ENCODE measurements around the gene PFN3. TPM values are rescaled to one million over a fixed set of nuclear protein-coding genes. Genes with fewer than 3 reads are reported as not detected.

PFN3 gene
- polyA plus RNA-seq, 1 donor from 2014 or later = not detected

DNA sequence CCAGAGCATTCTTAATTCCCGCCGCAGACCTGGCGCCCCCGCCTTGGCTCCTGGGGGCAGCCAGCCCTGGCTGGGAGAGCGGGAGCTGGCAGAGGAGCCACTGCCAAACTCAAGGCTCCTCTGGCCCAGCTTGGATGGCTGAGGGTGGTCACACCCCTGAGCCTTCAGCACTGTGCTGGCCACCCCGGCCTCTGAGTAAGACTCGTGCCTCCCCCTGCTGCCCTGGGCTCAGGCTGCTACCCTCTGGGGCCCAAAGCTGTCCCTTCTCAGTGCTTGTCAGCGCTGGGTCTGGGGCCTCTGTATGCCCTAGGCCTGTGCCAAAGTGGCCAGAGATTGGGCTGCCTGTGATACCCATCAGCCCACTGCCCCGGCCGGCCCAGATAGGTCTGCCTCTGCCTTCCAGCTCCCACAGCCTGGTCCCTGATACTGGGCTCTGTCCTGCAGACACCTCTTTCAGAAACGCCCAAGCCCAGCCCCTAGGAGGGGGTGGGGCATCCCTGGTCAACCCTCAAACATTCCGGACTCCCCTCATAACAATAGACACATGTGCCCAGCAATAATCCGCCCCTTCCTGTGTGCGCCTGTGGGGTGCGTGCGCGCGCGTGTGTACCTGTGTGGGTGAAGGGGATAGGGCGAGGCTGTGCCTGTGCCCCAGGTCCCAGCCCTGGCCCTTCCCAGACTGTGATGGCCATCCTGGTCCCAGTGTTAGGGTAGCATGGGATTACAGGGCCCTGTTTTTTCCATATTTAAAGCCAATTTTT is 41.8 kb upstream of the PFN3 start:
- H3K4me3 Mint-ChIP-seq = peak overlapping the region in 2 of 4 donors; percentile 30 to 36
- no peaks in the 10 kb centered on the region for H3K27me3 Mint-ChIP-seq
- peak overlapping the region; percentile 16 to 99 (median 73) for H3K27ac Mint-ChIP-seq
- H3K4me1 Mint-ChIP-seq = peaks cover 18 to 27% (median 25%) of the 10 kb centered on the region in 3 donors
- no peaks in the 10 kb centered on the region for H3K9me3 Mint-ChIP-seq
- H3K36me3 Mint-ChIP-seq = peaks cover 7% of the 10 kb centered on the region

GRCh38 chr5:177440990-177441780 is 40.7 kb upstream of the PFN3 start:
- Mint-ChIP-seq H3K4me3 (peak overlapping the region in 2 of 4 donors; percentile 32 to 52), H3K36me3 (peaks cover 7% of the 10 kb centered on the region)

GRCh38 chr5:177440211-177440989 is 39.9 kb upstream of the PFN3 start:
- Mint-ChIP-seq H3K4me3 (no peak overlapping the region), H3K27ac (peak overlapping the region in 2 of 3 donors; percentile 81 to 87), H3K27me3 (no peaks in the 10 kb centered on the region), H3K36me3 (peaks cover 7% of the 10 kb centered on the region), H3K4me1 (peaks cover 13 to 22% (median 17%) of the 10 kb centered on the region in 3 donors), H3K9me3 (no peaks in the 10 kb centered on the region)

More at GRCh38 chr5:177440990-177441780, 40.7 kb upstream of the PFN3 start:
- Mint-ChIP-seq H3K9me3 (no peaks in the 10 kb centered on the region), H3K27me3 (no peaks in the 10 kb centered on the region), H3K27ac (peak overlapping the region in 2 of 3 donors; percentile 27 to 58), H3K4me1 (peaks cover 20 to 28% (median 25%) of the 10 kb centered on the region in 3 donors)

DNA sequence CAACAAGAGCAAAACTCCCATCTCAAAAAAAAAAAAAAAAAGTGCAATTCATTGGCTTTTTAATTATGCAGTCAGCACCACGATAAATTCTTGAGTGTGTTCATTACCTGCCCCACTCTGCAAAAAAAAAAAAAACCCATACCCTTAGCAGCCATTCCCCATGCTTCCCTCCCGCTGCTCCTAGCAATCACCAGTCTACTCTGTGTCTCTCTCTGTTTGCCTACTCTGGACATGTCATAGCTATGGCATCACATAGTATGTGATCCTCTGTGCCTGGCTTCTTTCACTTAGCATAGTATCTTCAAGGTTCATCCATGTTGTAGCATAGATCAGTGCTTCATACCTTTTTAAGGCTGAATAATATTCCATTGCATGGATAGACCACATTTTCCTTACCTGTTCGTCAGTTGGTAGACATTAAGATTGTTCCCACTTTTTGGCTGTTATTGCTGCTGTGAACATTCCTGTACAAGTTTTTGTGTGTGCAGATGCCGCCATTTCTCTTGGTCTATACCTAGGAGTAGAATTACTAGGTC is 39.1 kb upstream of the PFN3 start:
- Mint-ChIP-seq H3K4me1 (peaks cover 7 to 14% (median 9%) of the 10 kb centered on the region in 3 donors), H3K4me3 (no peak overlapping the region)

GRCh38 chr5:177438468-177438867 is 38.0 kb upstream of the PFN3 start:
- H3K4me3 Mint-ChIP-seq = peak overlapping the region in 1 of 4 donors; percentile 65
- peak overlapping the region in 2 of 3 donors; percentile 87 to 88 for H3K27ac Mint-ChIP-seq
- H3K27me3 Mint-ChIP-seq = no peaks in the 10 kb centered on the region
- H3K9me3 Mint-ChIP-seq = no peaks in the 10 kb centered on the region
- peaks cover 4 to 15% (median 6%) of the 10 kb centered on the region in 3 donors for H3K4me1 Mint-ChIP-seq
- H3K36me3 Mint-ChIP-seq = peaks cover 7% of the 10 kb centered on the region

More for the DNA sequence above, 39.1 kb upstream of the PFN3 start:
- Mint-ChIP-seq H3K36me3 (peaks cover 7% of the 10 kb centered on the region), H3K27me3 (no peaks in the 10 kb centered on the region), H3K27ac (peak overlapping the region in 1 of 3 donors; percentile 87), H3K9me3 (no peaks in the 10 kb centered on the region)

DNA sequence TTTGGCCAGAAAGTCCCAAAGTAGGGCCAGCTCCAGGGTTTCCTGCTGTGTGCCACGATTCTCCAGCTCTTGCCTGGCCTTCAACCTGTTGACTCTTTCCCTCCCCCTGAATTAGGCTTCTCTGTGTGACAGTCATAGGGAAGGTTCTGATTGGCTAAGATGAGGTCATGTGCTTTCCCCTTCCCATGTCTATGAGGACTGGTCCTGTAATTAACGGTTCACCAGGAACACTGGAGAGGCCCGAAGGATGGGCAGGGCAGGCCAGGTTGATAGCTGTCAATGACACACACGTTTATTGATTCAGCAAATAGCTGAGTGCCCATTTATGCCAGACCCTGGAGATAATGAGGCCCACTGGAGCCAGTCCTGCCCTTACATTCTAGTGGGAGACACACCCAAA is 37.2 kb upstream of the PFN3 start:
- H3K9me3 Mint-ChIP-seq = no peaks in the 10 kb centered on the region
- peaks cover 4 to 20% (median 6%) of the 10 kb centered on the region in 3 donors for H3K4me1 Mint-ChIP-seq
- H3K27ac Mint-ChIP-seq = peak overlapping the region in 1 of 3 donors; percentile 87
- H3K27me3 Mint-ChIP-seq = no peaks in the 10 kb centered on the region
- peak overlapping the region in 1 of 4 donors; percentile 65 for H3K4me3 Mint-ChIP-seq
- H3K36me3 Mint-ChIP-seq = peaks cover 5% of the 10 kb centered on the region

GRCh38 chr5:177435847-177436536 is 35.5 kb upstream of the PFN3 start:
- Mint-ChIP-seq H3K4me3 (no peak overlapping the region), H3K36me3 (peaks cover 3% of the 10 kb centered on the region), H3K4me1 (peaks cover 10 to 24% (median 19%) of the 10 kb centered on the region in 3 donors), H3K27ac (peak overlapping the region in 1 of 3 donors; percentile 18), H3K9me3 (no peaks in the 10 kb centered on the region), H3K27me3 (no peaks in the 10 kb centered on the region)

GRCh38 chr5:177434942-177435738 is 34.7 kb upstream of the PFN3 start:
- H3K4me3 Mint-ChIP-seq = peak overlapping the region in 1 of 4 donors; percentile 12
- H3K4me1 Mint-ChIP-seq = peaks cover 13 to 31% (median 26%) of the 10 kb centered on the region in 3 donors
- H3K27ac Mint-ChIP-seq = peak overlapping the region; percentile 31 to 81 (median 71)
- no peaks in the 10 kb centered on the region for H3K27me3 Mint-ChIP-seq
- no peaks in the 10 kb centered on the region for H3K9me3 Mint-ChIP-seq
- peaks cover 3% of the 10 kb centered on the region for H3K36me3 Mint-ChIP-seq

DNA sequence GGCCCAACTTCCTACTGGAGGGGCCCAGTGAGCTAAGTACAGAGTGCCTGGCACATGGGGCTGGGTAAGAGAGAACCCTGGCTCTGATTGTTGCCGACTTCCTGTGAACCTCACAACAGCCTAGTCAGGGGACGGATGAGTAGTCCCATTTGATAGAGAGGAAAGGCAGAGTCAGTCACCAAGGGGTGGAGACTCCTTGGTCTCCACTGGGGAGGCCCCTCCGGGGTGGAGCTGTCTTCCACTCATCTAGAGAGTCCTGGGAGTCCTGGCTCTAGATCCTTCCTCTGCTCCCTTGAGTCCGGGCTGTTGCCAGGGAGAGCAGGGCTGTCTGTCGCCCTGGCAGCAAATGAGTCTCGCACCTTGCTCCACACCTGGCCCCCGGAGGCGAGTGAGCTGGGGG is 34.0 kb upstream of the PFN3 start:
- peak overlapping the region in 2 of 4 donors; percentile 12 to 43 for H3K4me3 Mint-ChIP-seq
- no peaks in the 10 kb centered on the region for H3K27me3 Mint-ChIP-seq
- no peaks in the 10 kb centered on the region for H3K9me3 Mint-ChIP-seq
- H3K36me3 Mint-ChIP-seq = no peaks in the 10 kb centered on the region
- peaks cover 15 to 34% (median 25%) of the 10 kb centered on the region in 3 donors for H3K4me1 Mint-ChIP-seq
- H3K27ac Mint-ChIP-seq = peak overlapping the region; percentile 59 to 81 (median 71)

GRCh38 chr5:177433658-177434217 is 33.3 kb upstream of the PFN3 start:
- Mint-ChIP-seq H3K4me3 (peak overlapping the region in 2 of 4 donors; percentile 43 to 57), H3K27ac (peak overlapping the region in 2 of 3 donors; percentile 53 to 81), H3K36me3 (peaks cover 5% of the 10 kb centered on the region), H3K4me1 (peaks cover 22 to 39% (median 31%) of the 10 kb centered on the region in 3 donors), H3K27me3 (no peaks in the 10 kb centered on the region), H3K9me3 (no peaks in the 10 kb centered on the region)

DNA sequence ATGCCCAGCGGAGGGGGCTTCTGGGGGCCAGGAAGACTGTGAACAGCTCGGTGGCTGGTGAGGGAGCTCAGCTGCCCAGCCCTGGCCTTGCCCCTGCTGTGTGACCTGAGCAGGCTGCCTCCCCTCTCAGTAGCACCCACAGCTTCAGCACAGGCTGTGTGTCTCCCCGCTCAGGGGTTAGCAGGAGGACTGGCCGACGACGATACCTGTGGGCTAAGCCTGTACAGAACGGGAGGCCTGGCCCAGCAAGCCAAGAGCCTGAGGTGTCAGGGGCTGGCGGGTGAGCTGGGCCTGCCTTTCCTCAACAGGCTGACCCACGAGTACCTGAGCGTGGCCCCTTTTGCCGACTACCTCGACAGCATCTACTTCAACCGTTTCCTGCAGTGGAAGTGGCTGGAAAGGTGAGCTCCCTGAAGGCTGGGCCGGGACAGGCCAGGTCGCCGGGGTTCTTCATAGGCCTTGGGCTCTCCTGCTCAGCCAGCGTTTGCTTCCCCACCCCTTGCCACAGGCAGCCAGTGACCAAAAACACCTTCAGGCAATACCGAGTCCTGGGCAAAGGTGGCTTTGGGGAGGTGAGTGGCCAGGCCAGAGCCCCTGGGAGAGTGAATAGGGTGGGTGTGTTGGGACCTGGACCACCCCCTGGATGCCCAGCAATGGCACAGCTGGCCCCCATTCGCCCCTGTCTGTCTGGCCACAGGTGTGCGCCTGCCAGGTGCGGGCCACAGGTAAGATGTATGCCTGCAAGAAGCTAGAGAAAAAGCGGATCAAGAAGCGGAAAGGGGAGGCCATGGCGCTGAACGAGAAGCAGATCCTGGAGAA is 32.6 kb upstream of the PFN3 start:
- H3K4me3 Mint-ChIP-seq = peak overlapping the region in 1 of 4 donors; percentile 43
- no peaks in the 10 kb centered on the region for H3K9me3 Mint-ChIP-seq
- H3K27me3 Mint-ChIP-seq = no peaks in the 10 kb centered on the region
- H3K36me3 Mint-ChIP-seq = peaks cover 5% of the 10 kb centered on the region
- peak overlapping the region; percentile 53 to 81 (median 71) for H3K27ac Mint-ChIP-seq
- peaks cover 23 to 38% (median 31%) of the 10 kb centered on the region in 3 donors for H3K4me1 Mint-ChIP-seq

DNA sequence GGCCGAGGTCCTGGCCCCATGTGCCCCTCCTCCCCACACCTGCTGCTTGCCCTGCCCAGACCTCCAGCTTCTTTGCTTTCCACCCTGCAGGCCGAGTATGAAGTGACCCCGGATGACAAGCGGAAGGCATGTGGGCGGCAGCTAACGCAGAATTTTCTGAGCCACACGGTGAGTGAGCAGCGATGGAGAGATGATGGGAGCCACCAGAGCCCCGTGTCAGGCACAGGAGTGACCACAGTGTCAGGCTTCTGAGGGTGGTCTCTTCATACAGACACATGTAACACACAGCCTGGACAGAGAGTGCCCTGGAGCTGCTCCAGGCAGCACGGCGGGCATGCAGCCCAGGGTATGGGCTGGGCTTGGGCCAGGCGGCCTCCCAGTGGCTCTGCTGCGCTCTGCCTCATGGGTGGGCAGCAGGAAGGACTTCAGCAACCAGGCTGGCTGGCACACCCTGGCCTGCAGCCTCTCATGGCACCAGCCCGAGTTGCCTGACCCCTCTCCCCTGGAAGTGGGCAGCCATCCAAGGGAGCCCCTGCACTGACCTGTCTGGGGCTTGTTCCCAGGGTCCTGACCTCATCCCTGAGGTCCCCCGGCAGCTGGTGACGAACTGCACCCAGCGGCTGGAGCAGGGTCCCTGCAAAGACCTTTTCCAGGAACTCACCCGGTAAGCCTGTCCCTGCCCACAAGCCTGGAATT is 31.8 kb upstream of the PFN3 start:
- peak overlapping the region; percentile 73 to 99 (median 92) for H3K4me3 Mint-ChIP-seq
- H3K27me3 Mint-ChIP-seq = no peaks in the 10 kb centered on the region
- no peaks in the 10 kb centered on the region for H3K9me3 Mint-ChIP-seq
- H3K36me3 Mint-ChIP-seq = peaks cover 5% of the 10 kb centered on the region
- peaks cover 23 to 40% (median 31%) of the 10 kb centered on the region in 3 donors for H3K4me1 Mint-ChIP-seq
- H3K27ac Mint-ChIP-seq = peak overlapping the region; percentile 94 to 98 (median 95)
